ENCODE measurements around the gene SPATA21. TPM values are rescaled to one million over a fixed set of nuclear protein-coding genes. Genes with fewer than 3 reads are reported as not detected.
A peak's percentile ranks its signal among the peaks of the same experiment; 100 is the strongest.

The SPATA21 gene
- total and polyA plus RNA-seq, 8 donors, result 0.14 to 0.46 (median 0.25) TPM; not detected in 2

DNA sequence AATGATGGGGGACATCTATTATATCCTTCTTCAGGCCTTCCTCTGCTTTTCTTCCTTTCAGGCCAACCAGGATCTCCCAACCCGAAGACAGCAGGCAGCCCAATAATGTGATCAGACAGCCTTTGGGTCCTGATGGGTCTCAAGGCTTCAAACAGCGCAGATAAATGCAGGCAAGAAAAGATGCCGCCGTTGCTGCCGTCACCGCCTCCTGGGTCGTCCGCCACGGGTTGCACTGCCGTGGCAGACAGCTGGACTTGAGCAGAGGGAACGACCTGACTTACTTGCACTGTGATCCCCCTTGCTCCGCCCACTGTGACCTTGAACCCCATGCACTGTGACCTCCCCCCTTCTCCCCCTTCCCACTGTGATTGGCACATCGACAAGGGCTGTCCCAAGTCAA is 42.2 kb downstream of the SPATA21 start:
- peaks cover 0 to 70% of the 10 kb centered on the region in 2 donors for H3K36me3 ChIP-seq
- no peaks in the 10 kb centered on the region for H3K9me3 ChIP-seq
- H3K27me3 ChIP-seq, result no peaks in the 10 kb centered on the region
- H3K27ac ChIP-seq, result no peak overlapping the region
- peaks cover 5 to 46% of the 10 kb centered on the region in 2 donors for H3K4me1 ChIP-seq
- no peak for DNase-seq
- TF ChIP-seq, protein P1, sequence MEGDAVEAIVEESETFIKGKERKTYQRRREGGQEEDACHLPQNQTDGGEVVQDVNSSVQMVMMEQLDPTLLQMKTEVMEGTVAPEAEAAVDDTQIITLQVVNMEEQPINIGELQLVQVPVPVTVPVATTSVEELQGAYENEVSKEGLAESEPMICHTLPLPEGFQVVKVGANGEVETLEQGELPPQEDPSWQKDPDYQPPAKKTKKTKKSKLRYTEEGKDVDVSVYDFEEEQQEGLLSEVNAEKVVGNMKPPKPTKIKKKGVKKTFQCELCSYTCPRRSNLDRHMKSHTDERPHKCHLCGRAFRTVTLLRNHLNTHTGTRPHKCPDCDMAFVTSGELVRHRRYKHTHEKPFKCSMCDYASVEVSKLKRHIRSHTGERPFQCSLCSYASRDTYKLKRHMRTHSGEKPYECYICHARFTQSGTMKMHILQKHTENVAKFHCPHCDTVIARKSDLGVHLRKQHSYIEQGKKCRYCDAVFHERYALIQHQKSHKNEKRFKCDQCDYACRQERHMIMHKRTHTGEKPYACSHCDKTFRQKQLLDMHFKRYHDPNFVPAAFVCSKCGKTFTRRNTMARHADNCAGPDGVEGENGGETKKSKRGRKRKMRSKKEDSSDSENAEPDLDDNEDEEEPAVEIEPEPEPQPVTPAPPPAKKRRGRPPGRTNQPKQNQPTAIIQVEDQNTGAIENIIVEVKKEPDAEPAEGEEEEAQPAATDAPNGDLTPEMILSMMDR (IDR thresholded peaks at IDR 0.05), result no peak
- no peak overlapping the region for H3K4me3 ChIP-seq
- no peak for ATAC-seq
- intact Hi-C loops (cut with DNase I), result no loop called here

DNA sequence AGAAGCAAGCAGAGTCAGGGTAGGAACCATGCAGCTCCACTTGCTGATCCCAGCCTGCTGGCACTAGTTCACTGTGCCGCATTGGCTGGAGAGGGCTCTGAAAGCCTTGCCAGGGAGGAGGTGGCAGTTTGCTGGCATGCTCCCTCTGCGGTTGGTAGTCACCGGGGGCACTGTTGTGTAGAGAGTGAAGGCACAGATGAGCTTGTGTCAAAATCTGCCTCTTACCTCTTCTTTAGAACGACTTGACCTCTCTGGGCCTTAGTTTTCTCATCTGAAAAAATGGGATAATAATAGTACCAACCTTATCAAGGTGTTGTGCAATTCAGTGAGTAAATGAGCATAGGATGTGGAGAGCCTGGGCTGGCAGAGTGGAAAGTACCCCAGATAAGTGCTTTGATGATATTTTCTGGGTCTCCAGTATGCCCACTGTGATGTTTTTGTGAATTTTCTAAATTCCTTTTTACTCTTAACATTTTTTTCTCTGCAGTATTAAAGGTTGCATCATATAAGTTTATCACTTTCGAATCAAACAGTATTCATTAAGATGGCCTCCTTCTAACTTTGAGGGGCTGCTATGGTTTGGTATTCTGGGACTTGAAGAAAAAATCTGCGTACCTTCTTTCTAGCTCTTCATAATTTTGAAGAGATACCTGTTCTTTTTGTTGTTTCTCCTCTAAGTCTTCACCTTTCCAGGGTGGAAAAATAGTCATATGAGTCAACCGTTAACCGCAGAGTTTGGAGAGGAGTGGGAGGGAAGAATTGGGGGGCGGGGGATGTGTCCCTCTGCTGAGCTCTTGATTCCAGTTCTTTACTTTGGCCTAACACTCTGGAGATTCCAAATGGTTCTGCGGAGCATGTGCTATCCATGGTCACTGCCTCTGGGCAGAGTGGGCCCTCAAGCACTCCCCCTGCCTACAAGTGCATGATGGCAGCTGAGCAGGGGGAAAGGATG is 43.4 kb downstream of the SPATA21 start:
- no peak for DNase-seq
- TF ChIP-seq, protein P1 (IDR thresholded peaks at IDR 0.05), result no peak
- Histone ChIP-seq H3K9me3 (no peaks in the 10 kb centered on the region), H3K27ac (no peak overlapping the region), H3K4me1 (peaks cover 5 to 47% of the 10 kb centered on the region in 2 donors), H3K36me3 (peaks cover 0 to 59% of the 10 kb centered on the region in 2 donors), H3K27me3 (no peaks in the 10 kb centered on the region), H3K4me3 (no peak overlapping the region)
- no peak for ATAC-seq
- intact Hi-C loops (cut with DNase I), result no loop called here

DNA sequence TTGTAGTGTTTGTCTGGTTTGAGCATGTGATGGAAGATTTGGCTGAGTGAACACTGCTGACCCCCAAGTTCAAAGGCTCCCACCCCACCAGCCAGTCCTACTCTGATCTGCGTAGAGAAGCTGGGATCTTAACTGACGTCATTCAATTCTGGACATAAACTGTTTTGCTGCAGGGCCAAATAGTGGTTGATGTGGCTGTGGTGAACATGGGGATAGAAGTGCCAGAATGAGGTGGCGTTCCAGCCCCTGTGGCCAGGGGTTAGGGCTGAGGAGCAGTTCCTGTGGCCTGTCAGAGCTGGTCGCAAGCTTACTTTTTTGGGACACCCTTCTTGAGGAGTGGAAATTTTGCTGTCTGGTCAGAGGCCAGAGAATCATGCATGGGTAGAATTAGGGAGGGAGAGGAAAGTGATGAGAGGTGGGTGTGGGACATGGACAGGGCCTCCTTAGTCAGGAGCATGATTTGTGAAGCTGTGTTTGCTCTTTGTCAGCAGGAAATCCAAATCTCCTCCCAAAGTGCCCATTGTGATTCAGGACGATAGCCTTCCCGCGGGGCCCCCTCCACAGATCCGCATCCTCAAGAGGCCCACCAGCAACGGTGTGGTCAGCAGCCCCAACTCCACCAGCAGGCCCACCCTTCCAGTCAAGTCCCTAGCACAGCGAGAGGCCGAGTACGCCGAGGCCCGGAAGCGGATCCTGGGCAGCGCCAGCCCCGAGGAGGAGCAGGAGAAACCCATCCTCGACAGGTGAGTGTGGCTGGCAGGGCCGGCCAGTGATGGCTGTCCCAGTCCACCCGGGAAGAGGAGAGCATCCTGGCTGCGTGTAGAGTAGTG is 44.3 kb downstream of the SPATA21 start:
- Histone ChIP-seq H3K27ac (no peak overlapping the region), H3K36me3 (peaks cover 0 to 50% of the 10 kb centered on the region in 2 donors), H3K27me3 (no peaks in the 10 kb centered on the region), H3K4me1 (peaks cover 7 to 53% of the 10 kb centered on the region in 2 donors), H3K4me3 (no peak overlapping the region), H3K9me3 (no peaks in the 10 kb centered on the region)
- intact Hi-C loops (cut with DNase I), result no loop called here
- ATAC-seq, result no peak
- TF ChIP-seq, protein P1 (IDR thresholded peaks at IDR 0.05), result no peak
- DNase-seq, result no peak

DNA sequence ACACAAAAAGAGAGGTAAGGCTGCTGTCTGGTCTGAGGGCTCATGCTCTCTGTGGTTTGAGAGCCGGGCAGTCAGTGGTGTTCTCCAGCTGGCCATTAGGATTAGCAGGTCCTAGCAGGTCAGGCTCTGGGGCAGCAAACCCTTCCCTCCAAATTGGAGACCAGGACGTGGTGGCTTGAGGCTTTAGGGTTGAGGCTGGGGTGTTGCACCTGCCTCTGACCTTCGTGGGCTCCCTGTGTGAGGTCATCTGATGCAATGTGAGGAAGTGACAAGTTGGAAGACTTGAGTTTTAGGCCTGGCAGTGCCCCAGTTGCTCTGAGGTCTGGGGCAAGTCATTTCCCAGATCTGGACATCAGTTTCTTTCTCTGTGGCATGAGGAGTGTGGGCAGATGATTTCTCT is 45.8 kb downstream of the SPATA21 start:
- DNase-seq (no peak), ATAC-seq (no peak)
- H3K4me1 ChIP-seq, result peaks cover 21 to 60% of the 10 kb centered on the region in 2 donors
- H3K27ac ChIP-seq, result peak overlapping the region in 1 of 2 donors; percentile 30
- H3K36me3 ChIP-seq, result peaks cover 0 to 35% of the 10 kb centered on the region in 2 donors
- intact Hi-C loops (cut with DNase I), result no loop called here
- TF ChIP-seq, protein P1 (IDR thresholded peaks at IDR 0.05), result no peak
- H3K4me3 ChIP-seq, result no peak overlapping the region
- H3K27me3 ChIP-seq, result no peaks in the 10 kb centered on the region
- H3K9me3 ChIP-seq, result no peaks in the 10 kb centered on the region
